HepG2 (cell line): Measurements from ENCODE around the gene BAZ1A. TPM values are rescaled to one million over a fixed set of nuclear protein-coding genes. Genes with fewer than 3 reads are reported as not detected.

Source experiments
- ATAC-seq: fragments of 200-7000 bp; cut with Tn5 transposase; 3 replicates; pipeline ENCODE4 v1.9.1; 2020; ENCODE audit warnings: mild to moderate bottlenecking, moderate library complexity
- BruUV-seq: library from RNA; stranded (reverse); fragments of 400-500 nt; replicated peaks from 2 replicates; lab custom pipeline; 2021; lab: Mats Ljungman, UMichigan
- CTCF ChIA-PET: fragments of 300-600 bp; formaldehyde crosslinking; extraction: SDS; loops from one replicate; lab custom pipeline; 2021; ENCODE audit warnings: low total read pairs, inconsistent platforms, low intra/inter-chr PET ratio; lab: Yijun Ruan, JAX
- POLR2A ChIA-PET: fragments of 350-600 bp; sonication (Branson Sonifier 250); formaldehyde crosslinking; loops from one replicate; lab custom pipeline; 2020; ENCODE audit warnings: antibody characterized with exemption, inconsistent platforms; lab: Yijun Ruan, JAX
- DNase-seq: peaks from one replicate; pipeline ENCODE4 v3.0.0-alpha.2; 2015; ENCODE audit warnings: low spot score
- FAIRE-seq: peaks from 3 replicates; lab custom pipeline; 2011; peaks lifted over from hg19 to GRCh38; lab: Jason Lieb, UNC
- H2AFZ ChIP-seq: one replicate; pipeline ENCODE4 v1.6.1; 2011; ENCODE audit warnings: low read length, inconsistent platforms
- H3K27ac ChIP-seq: fragments of 300-600 bp; 3 replicates; pipeline ENCODE4 v1.8.0; 2011; ENCODE audit warnings: mixed run types, mild to moderate bottlenecking, mixed read lengths, low read length, inconsistent platforms; ENCODE audit not compliant: insufficient read depth; ENCODE audit errors: extremely low read length
- H3K27me3 ChIP-seq, 2 experiments: fragments of 200-600 bp in 1 of 2; 2 replicates in 1 of 2; 3 replicates in 1 of 2; pipeline versions ENCODE4 v1.6.0 to v1.8.0; 2011; ENCODE audit warnings: low read length in 2 of 2, mild to moderate bottlenecking in 2 of 2, moderate library complexity in 2 of 2, inconsistent platforms in 1 of 2; ENCODE audit not compliant: insufficient read depth in 2 of 2, control insufficient read depth in 1 of 2
- H3K36me3 ChIP-seq, 2 experiments: fragments of 200-600 bp in 1 of 2; replicated peaks in 1 of 2; 2 replicates in 1 of 2; 3 replicates in 1 of 2; pipeline versions ENCODE4 v1.5.1 to v1.8.0; 2011; ENCODE audit warnings: low read length in 2 of 2, inconsistent platforms in 1 of 2; ENCODE audit not compliant: insufficient read depth in 2 of 2, control insufficient read depth in 1 of 2
- H3K4me1 ChIP-seq: 2 replicates; pipeline ENCODE4 v1.5.1; 2012; ENCODE audit warnings: low read length, inconsistent platforms; ENCODE audit not compliant: insufficient read depth
- H3K4me2 ChIP-seq: 2 replicates; pipeline ENCODE4 v1.6.0; 2011; ENCODE audit warnings: low read depth, low read length, inconsistent platforms
- H3K4me3 ChIP-seq, 3 experiments: fragments of 200-600 bp in 1 of 3; sonication (generic), shearing (Covaris generic) in 1 of 3; replicated peaks in 1 of 3; 2 replicates each; pipeline ENCODE4 v1.5.1; 2011 to 2016; ENCODE audit warnings: low read length in 3 of 3, inconsistent platforms in 2 of 3, low read depth in 2 of 3, mild to moderate bottlenecking in 2 of 3, control low read depth in 1 of 3, mixed read lengths in 1 of 3; ENCODE audit not compliant: insufficient read depth in 1 of 3
- H3K79me2 ChIP-seq: one replicate; pipeline ENCODE4 v1.6.1; 2011; ENCODE audit warnings: low read length, inconsistent platforms; ENCODE audit not compliant: insufficient read depth
- H3K9ac ChIP-seq: 2 replicates; pipeline ENCODE4 v1.6.0; 2011; ENCODE audit warnings: mild to moderate bottlenecking, low read depth, low read length, inconsistent platforms; ENCODE audit not compliant: insufficient read depth
- H3K9me3 ChIP-seq: 2 replicates; pipeline ENCODE4 v1.5.1; 2012; ENCODE audit warnings: mild to moderate bottlenecking, low read length
- H4K20me1 ChIP-seq: 2 replicates; pipeline ENCODE4 v1.6.0; 2011; ENCODE audit warnings: inconsistent platforms, mild to moderate bottlenecking, low read length, moderate library complexity; ENCODE audit not compliant: insufficient read depth
- CBFB ChIP-seq: sonication (generic); formaldehyde crosslinking; IDR thresholded peaks from 2 replicates; pipeline ENCODE4 v1.4.0; 2020; ENCODE audit warnings: missing genetic modification reagents
- CBX2 ChIP-seq, 2 experiments: fragments of 200-600 bp in 1 of 2; sonication (generic); formaldehyde crosslinking in 1 of 2; IDR thresholded peaks; 2 replicates each; pipeline versions ENCODE4 v1.7.0 to v1.8.1; 2018 to 2022; ENCODE audit warnings: low read depth in 2 of 2, low read length in 1 of 2, mild to moderate bottlenecking in 1 of 2, missing genetic modification reagents in 1 of 2
- LCORL ChIP-seq, 2 experiments: fragments of 450-650 bp in 1 of 2; sonication (generic) in 1 of 2; formaldehyde crosslinking in 1 of 2; IDR thresholded peaks; 2 replicates each; pipeline versions ENCODE4 v1.5.0 to v1.6.1; 2017 to 2020; ENCODE audit warnings: antibody characterized with exemption in 1 of 2, missing genetic modification reagents in 1 of 2
- NBN ChIP-seq: fragments of 450-650 bp; conservative IDR thresholded peaks from 2 replicates; pipeline ENCODE4 v1.6.1; 2017
- NPAS2 ChIP-seq: sonication (generic); formaldehyde crosslinking; IDR thresholded peaks from 2 replicates; pipeline ENCODE4 v1.8.0; 2022; ENCODE audit warnings: mild to moderate bottlenecking, missing genetic modification reagents, borderline replicate concordance
- ZFP37 ChIP-seq: sonication (generic); formaldehyde crosslinking; IDR thresholded peaks from 2 replicates; pipeline ENCODE4 v1.4.0; 2020; ENCODE audit warnings: missing genetic modification reagents, borderline replicate concordance
- ZNF121 ChIP-seq: sonication (generic); formaldehyde crosslinking; IDR thresholded peaks from 2 replicates; pipeline ENCODE4 v1.5.0; 2020; ENCODE audit warnings: mild to moderate bottlenecking, missing genetic modification reagents
- WGBS: methylation state at CpG from one replicate; pipeline ENCODE4 v1.1.6; 2017; ENCODE audit warnings: low lambda C conversion rate; 5-methylcytosine and 5-hydroxymethylcytosine counted together
- in situ Hi-C: cut with HindIII; loops from 2 replicates; pipeline ENCODE4 v1.10.0; 2017; ENCODE audit warnings: low pct_unique_long_range_greater_than_20kb; ENCODE audit not compliant: extremely low pct_ligation_motif_present
- intact Hi-C: fragments of 100-400 bp; cut with micrococcal nuclease; formaldehyde crosslinking; loops from one replicate; pipeline ENCODE4 v1.10.0; 2022; ENCODE audit not compliant: unreplicated experiment
- polyA plus RNA-seq, 8 experiments: library from polyadenylated mRNA; depleted of rRNA in 3 of 8; stranded (reverse) in 7 of 8; unstranded in 1 of 8; fragments of >200 nt; fragmentation: Illumina TruSeq in 4 of 8; extraction: Trizol in 4 of 8; gene quantifications; 2 replicates each; pipeline versions ENCODE4 v1.2.1 to v1.2.3, GENCODE V29; 2011 to 2016; ENCODE audit warnings: low read depth in 4 of 8, missing spikeins in 1 of 8, mixed read lengths in 1 of 8; ENCODE audit not compliant: insufficient read depth in 1 of 8
- total RNA-seq, 5 experiments: library from RNA; depleted of rRNA; stranded (reverse); fragments of >200 nt; fragmentation: Illumina TruSeq; extraction: Trizol; gene quantifications; 2 replicates each; pipeline ENCODE4 v1.2.3, GENCODE V29; 2016; ENCODE audit warnings: low read depth in 1 of 5

Gene BAZ1A
- total and polyA plus RNA-seq, 2 of the 13 experiments (the other 11 are each of a cell fraction or from before 2014, with no cell fraction given): 20.9 to 56.8 TPM

DNA sequence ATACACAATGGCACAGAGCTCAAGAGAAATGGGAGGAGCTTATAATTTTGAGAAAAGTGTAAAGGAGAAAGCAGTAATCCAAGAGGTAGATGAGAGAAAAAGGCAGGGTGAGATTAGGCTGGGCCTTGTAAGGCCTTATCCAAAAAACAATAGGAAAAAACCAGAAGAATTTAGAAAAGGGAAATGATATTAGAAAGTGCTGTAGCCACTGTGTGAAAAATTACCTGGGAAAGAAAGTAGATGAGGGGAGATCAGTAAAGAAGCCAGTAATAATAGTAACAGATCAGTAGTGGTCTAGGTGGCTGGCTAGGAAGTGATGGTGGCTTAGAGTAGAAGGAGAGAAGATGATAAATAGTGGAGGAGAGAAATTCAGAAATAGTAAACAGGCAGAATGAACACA lies 94.5 kb downstream of the BAZ1A start:
- POLR2A ChIA-PET: interaction anchor here (0.6 kb wide), 1 partner anchor 99 kb away, joined by 3 read pairs; no protein-coding TSS in a partner anchor

DNA sequence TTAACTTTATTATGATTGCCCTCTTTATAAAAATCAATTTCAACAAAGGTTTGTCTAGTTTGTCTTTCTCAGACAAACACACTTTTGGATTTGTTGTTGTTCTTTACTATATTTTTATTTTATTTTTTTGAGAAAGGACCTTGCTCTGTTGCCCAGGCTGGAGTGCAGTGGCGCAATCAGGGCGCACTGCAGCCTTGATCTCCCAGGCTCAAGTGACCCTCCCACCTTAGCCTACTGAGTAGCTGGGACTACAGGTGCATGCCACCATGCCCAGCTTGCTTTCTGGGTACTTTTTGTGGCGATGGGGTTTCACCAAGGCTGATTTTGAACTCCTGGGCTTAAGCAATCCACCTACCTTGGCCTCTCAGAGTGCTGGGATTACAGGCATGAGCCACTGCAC lies 96.4 kb downstream of the BAZ1A start:
- POLR2A ChIA-PET: no interaction called here
- in situ Hi-C loops: no loop called here
- H2AFZ ChIP-seq: no peak overlapping the region

More for the DNA sequence above, 94.5 kb downstream of the BAZ1A start:
- ATAC-seq (no peak), DNase-seq (no peak), FAIRE-seq (no peak)
- H3K27ac ChIP-seq: no peak overlapping the region
- no peaks in the 10 kb centered on the region for H3K79me2 ChIP-seq
- no peak overlapping the region for H3K4me2 ChIP-seq
- CTCF ChIA-PET: no interaction called here
- TF ChIP-seq NBN (peak; percentile 88; the same call in 1 of the 2 replicates), LCORL (IDR thresholded peaks at IDR 0.05) (0 out of 2 replicates have a peak, but pooled peaks have one; percentile 31), LCORL (CRISPR knock-in tag; IDR thresholded peaks at IDR 0.05) (no peak), CBFB (CRISPR knock-in tag) (no peak), ZFP37 (no peak)
- no peaks in the 10 kb centered on the region for H3K27me3 ChIP-seq
- in situ Hi-C loops: no loop called here
- H3K4me3 ChIP-seq: no peak overlapping the region
- BruUV-seq: no TSS peak
- H2AFZ ChIP-seq: no peak overlapping the region
- no peaks in the 10 kb centered on the region for H3K9me3 ChIP-seq
- H3K36me3 ChIP-seq: peaks cover 10 to 29% of the 10 kb centered on the region in 2 experiments
- H4K20me1 ChIP-seq: no peaks in the 10 kb centered on the region
- peaks cover 6% of the 10 kb centered on the region; the same call in 1 of the 2 replicates for H3K4me1 ChIP-seq
- H3K9ac ChIP-seq: no peak overlapping the region
- intact Hi-C loops: no loop called here

More for the DNA sequence above, 96.4 kb downstream of the BAZ1A start:
- intact Hi-C loops: no loop called here
- no peak for FAIRE-seq
- Histone ChIP-seq H3K27me3 (no peaks in the 10 kb centered on the region), H3K9ac (no peak overlapping the region), H3K79me2 (no peaks in the 10 kb centered on the region), H3K36me3 (peaks cover 9 to 21% of the 10 kb centered on the region in 2 experiments), H3K4me2 (no peak overlapping the region), H3K4me3 (no peak overlapping the region), H4K20me1 (no peaks in the 10 kb centered on the region), H3K4me1 (peaks cover 7% of the 10 kb centered on the region; the same call in 1 of the 2 replicates), H3K27ac (no peak overlapping the region), H3K9me3 (no peaks in the 10 kb centered on the region)
- BruUV-seq: no TSS peak
- ATAC-seq: no peak
- TF ChIP-seq CBX2 (IDR thresholded peaks at IDR 0.05; ENCODE audit: low read depth, low read length): no peak
- TF ChIP-seq CBX2 (CRISPR knock-in tag; IDR thresholded peaks at IDR 0.05; ENCODE audit: low read depth): no peak
- TF ChIP-seq ZNF121 (CRISPR knock-in tag): peak; percentile 93
- no peak for TF ChIP-seq NPAS2
- 98% methylated on average over 3 of the region's 3 CpGs for WGBS
- CTCF ChIA-PET: no interaction called here
- no peak for DNase-seq
